Large intestine (tissue), 3 donors: ENCODE data around the gene HMGCS1. TPM values are rescaled to one million over a fixed set of nuclear protein-coding genes. Genes with fewer than 3 reads are reported as not detected.

Experiments used
- DNase-seq, 2 donors: peaks; one replicate each; pipeline versions ENCODE4 v3.0.0 to v3.0.0-alpha.2; 2013
- H3K27ac ChIP-seq: one replicate; pipeline ENCODE4 v1.5.1; 2013; ENCODE audit warnings: low read length
- H3K27me3 ChIP-seq: 2 replicates; pipeline ENCODE4 v1.6.1; 2013; ENCODE audit warnings: low read length; ENCODE audit not compliant: control insufficient read depth, insufficient read depth
- H3K36me3 ChIP-seq: 2 replicates; pipeline ENCODE4 v1.6.1; 2013; ENCODE audit warnings: low read length; ENCODE audit not compliant: control insufficient read depth, insufficient read depth
- H3K4me1 ChIP-seq: one replicate; pipeline ENCODE4 v1.6.1; 2013; ENCODE audit warnings: low read length; ENCODE audit not compliant: control insufficient read depth, insufficient read depth
- H3K4me3 ChIP-seq: one replicate; pipeline ENCODE4 v1.5.1; 2013; ENCODE audit warnings: low read length
- H3K9me3 ChIP-seq: one replicate; pipeline ENCODE4 v1.6.1; 2013; ENCODE audit warnings: mild to moderate bottlenecking, low read depth, low read length, moderate library complexity; ENCODE audit not compliant: control insufficient read depth
- WGBS: methylation state at CpG from one replicate; pipeline ENCODE4 v1.1.5; 2013; ENCODE audit warnings: low lambda C conversion rate; ENCODE audit not compliant: insufficient coverage; 5-methylcytosine and 5-hydroxymethylcytosine counted together
- polyA plus RNA-seq: library from polyadenylated mRNA; unstranded; fragments of 120-200 nt; gene quantifications from one replicate; pipeline ENCODE4 v1.2.1, GENCODE V29; 2013

Gene HMGCS1
- polyA plus RNA-seq, 1 donor, result 179 TPM

DNA sequence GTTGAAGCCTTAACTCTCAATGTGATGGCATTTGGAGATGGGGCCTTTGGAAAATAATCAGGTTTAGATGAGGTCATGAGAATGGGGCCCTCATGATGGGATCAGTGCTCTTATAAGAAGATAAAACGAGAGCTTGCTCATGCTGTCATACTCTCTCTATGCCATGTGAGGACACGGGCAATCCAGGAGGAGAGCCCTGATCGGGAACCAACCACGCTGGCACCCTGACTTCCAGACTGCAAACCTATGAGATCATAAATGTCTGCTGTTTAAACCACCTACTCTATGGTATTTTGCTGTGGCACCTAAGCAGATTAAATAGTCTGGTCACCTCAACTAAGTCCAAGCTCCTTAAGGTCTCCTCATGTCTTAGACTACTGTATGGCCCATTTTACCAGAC is 10.0 kb downstream of the HMGCS1 start:
- no peak for DNase-seq
- Histone ChIP-seq H3K27me3 (no peaks in the 10 kb centered on the region), H3K4me3 (no peak overlapping the region), H3K27ac (no peak overlapping the region), H3K4me1 (peaks cover 5% of the 10 kb centered on the region), H3K9me3 (no peaks in the 10 kb centered on the region), H3K36me3 (peaks cover 24% of the 10 kb centered on the region)
- no CpG with 5 or more reads among the region's 4 CpGs for WGBS

DNA sequence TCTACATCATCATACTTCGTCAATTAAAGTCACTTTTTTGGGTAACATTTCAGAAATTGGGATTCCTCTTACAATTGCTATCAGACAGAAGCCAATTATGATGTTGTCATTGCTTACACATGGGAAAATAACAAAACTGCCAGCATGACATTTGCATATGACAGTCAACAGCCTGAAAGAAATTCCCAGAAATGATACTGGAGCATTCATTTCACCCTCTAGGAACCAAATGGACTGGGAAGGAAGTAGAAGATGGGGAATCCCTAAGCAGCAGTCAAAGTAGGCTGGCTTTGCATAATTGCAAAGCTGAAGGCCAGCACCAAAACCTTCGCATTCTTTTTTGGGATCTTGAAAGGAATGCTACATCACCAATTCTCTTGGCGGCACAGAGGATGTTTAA is 10.7 kb downstream of the HMGCS1 start:
- Histone ChIP-seq H3K36me3 (peaks cover 28% of the 10 kb centered on the region), H3K4me1 (peaks cover 5% of the 10 kb centered on the region), H3K9me3 (no peaks in the 10 kb centered on the region), H3K27me3 (no peaks in the 10 kb centered on the region), H3K27ac (no peak overlapping the region), H3K4me3 (no peak overlapping the region)
- 94% methylated on average over 2 of the region's 3 CpGs for WGBS
- DNase-seq, result no peak

DNA sequence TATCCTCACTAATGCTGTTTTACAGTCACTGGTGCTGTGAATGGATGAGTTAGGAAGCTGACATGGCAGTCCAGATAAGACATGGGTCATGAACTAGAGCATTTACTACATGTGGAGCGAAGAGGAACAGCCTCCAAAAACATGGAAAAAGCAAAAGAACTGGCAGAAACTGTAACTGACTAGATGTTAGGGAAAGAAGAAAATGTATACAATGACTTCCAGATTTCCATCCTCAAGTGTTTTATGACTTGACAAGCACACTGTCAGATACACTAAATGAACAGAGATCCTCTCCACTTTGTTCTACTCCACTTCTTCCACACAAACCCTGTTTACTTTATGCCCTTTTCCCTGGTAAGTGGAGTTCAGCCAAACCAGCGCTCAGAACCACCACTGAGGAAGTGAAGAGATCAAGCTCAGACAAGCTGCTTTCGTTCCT is 11.5 kb downstream of the HMGCS1 start:
- Histone ChIP-seq H3K27ac (no peak overlapping the region), H3K4me1 (peaks cover 5% of the 10 kb centered on the region), H3K4me3 (no peak overlapping the region), H3K36me3 (peaks cover 36% of the 10 kb centered on the region), H3K27me3 (no peaks in the 10 kb centered on the region), H3K9me3 (no peaks in the 10 kb centered on the region)
- DNase-seq, result no peak
- 75% methylated on average over 2 of the region's 3 CpGs for WGBS

DNA sequence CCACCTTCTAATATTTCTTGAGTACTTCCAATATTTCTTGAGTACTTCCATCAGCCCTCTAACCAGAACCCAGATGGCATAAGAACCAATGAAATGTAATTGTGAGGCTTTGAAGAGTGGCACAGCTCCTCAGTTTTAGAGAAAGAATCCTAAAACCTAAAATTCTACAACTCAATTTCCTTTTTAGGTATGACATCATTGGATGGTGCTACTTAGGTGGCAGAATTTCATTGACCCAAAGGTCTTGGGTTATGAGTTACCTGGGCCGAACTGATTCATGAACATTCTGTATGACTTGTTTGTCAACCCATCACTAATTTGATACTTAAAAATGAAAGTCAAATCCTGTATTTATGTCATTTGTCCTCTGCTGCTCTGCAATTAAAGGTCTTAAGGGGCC is 13.1 kb downstream of the HMGCS1 start:
- no CpG with 5 or more reads among the region's 1 CpG for WGBS
- Histone ChIP-seq H3K27me3 (no peaks in the 10 kb centered on the region), H3K4me1 (peaks cover 5% of the 10 kb centered on the region), H3K27ac (no peak overlapping the region), H3K9me3 (no peaks in the 10 kb centered on the region), H3K36me3 (peaks cover 43% of the 10 kb centered on the region), H3K4me3 (no peak overlapping the region)
- no peak for DNase-seq

DNA sequence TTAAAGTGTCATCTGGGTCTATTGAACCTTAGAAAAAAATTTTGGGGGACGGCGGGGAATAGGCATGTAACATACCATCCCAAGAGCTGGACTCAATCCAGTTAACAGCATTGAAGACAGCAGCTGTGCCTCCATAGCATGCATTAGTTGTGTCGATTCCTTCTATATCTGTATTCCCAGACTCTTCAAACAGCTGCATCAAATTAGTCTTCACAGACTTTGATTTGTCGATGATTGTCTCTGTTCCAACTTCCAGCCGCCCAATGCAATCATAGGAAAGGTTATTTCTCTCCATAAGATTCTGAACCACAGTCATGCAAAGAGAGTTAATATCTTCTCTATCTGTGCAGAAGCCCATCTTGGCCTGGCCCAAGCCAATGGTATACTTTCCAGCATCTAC is 14.8 kb downstream of the HMGCS1 start:
- Histone ChIP-seq H3K4me1 (no peaks in the 10 kb centered on the region), H3K27me3 (no peaks in the 10 kb centered on the region), H3K36me3 (peaks cover 56% of the 10 kb centered on the region), H3K9me3 (no peaks in the 10 kb centered on the region), H3K4me3 (no peak overlapping the region), H3K27ac (no peak overlapping the region)
- DNase-seq, result no peak
- 100% methylated on average over 1 of the region's 5 CpGs for WGBS

DNA sequence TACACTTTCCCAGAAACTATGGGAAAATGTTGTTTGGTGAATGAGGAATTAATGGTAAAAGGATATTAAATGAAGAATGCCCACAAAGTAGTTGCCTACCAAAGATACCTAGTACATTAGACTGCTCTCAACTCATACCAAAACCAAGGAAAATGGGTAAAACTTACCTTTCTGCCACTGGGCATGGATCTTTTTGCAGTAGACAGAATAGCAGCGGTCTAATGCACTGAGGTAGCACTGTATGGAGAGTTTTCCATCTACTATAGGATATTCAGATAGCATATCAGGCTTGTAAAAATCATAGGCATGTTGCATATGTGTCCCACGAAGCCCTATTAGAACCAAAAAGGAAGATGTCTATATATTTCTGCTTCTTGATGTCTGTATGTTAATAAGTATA is 16.4 kb downstream of the HMGCS1 start:
- Histone ChIP-seq H3K4me1 (no peaks in the 10 kb centered on the region), H3K27ac (no peak overlapping the region), H3K27me3 (no peaks in the 10 kb centered on the region), H3K4me3 (no peak overlapping the region), H3K36me3 (peaks cover 56% of the 10 kb centered on the region), H3K9me3 (no peaks in the 10 kb centered on the region)
- no peak for DNase-seq
- WGBS, result no CpG with 5 or more reads among the region's 2 CpGs

DNA sequence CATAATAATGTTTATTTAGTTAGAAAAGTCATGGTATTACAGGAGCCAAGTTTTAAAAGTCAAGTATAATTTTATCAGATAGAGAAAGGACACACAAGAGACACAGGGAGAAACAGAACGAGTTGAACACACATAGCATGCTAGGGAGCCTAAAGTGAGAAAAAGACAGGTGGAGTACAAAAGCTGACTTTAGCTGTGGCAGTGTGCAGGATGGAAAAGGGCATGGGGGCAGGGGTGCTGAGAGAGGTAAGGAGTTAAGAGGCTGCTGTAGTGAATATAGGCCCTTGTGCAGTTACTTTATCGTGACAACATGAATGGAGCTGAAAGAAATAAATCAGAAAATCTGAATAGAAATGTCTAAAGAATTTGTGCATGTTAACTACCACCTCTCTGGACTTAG is 18.0 kb downstream of the HMGCS1 start:
- WGBS, result 71% methylated on average over 1 of the region's 2 CpGs
- no peaks in the 10 kb centered on the region for H3K4me1 ChIP-seq
- H3K4me3 ChIP-seq, result no peak overlapping the region
- H3K27me3 ChIP-seq, result no peaks in the 10 kb centered on the region
- H3K9me3 ChIP-seq, result no peaks in the 10 kb centered on the region
- no peak overlapping the region for H3K27ac ChIP-seq
- no peak for DNase-seq
- peaks cover 64% of the 10 kb centered on the region for H3K36me3 ChIP-seq

DNA sequence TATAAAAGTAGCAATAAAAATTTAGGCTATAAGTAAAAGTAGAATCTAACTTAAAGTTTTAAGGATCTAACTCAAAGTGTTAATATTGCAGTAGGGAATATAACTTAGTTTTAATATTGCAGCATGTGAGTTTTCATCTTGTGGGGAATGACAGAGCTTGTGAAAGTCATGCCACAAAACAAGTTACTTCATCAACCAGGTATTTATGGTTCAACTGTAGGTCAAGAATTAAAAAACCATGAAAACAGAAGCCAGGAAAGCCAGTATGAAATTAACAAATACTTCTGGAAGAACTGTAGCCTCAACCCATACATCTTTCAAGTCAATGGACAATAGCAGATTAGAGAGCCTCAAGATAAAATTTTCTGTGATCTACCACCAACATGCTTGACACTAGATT is 19.0 kb downstream of the HMGCS1 start:
- no peak overlapping the region for H3K27ac ChIP-seq
- no peak for DNase-seq
- H3K4me1 ChIP-seq, result no peaks in the 10 kb centered on the region
- H3K27me3 ChIP-seq, result no peaks in the 10 kb centered on the region
- H3K9me3 ChIP-seq, result no peaks in the 10 kb centered on the region
- H3K4me3 ChIP-seq, result no peak overlapping the region
- peaks cover 63% of the 10 kb centered on the region for H3K36me3 ChIP-seq

DNA sequence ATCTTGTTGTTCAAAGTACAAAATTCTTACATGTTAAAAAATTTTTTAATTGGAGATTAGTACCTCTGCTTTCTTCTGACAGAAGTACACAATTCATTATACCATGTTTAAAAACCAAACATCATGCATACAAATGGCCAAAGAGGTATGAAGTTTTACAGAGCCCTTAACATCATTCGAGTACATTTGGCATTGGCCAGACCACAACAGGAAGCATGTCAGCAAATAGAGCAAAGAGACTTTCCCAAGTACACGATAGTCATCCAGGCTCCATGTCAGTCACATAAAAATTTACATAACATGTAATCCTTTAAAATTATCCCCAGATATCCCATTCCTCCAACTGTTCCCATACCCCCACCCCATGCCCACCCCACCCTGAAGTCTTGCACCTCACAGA is 22.5 kb downstream of the HMGCS1 start:
- no CpG with 5 or more reads among the region's 2 CpGs for WGBS
- Histone ChIP-seq H3K4me3 (no peak overlapping the region), H3K27ac (no peak overlapping the region), H3K36me3 (peaks cover 61% of the 10 kb centered on the region), H3K27me3 (no peaks in the 10 kb centered on the region), H3K9me3 (no peaks in the 10 kb centered on the region), H3K4me1 (no peaks in the 10 kb centered on the region)
- DNase-seq, result no peak

DNA sequence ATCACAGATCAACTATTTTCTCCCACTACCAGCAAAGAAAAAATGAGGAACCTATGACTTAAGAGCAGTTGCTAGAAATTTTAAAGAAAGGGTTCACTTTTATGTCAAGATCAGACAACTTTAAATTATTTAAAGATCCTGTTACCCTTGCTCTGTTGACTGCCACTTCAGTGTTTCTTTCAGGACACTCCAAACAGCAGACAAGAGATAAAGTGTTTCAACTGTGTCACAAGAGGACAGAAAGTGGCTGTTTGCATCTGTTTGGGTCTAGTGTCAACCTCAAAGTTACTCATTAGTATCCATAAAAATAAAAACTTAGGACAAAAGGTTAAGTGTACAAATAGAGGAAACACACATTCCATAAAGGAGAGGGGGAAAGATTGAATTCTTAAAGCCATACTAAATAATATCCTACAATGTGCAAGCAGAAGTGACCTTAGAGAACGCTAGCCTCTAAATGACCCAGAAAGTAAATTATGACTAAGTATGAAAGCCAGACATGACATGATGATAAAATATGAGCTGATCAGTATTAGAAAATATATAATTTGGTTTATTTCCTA is 24.9 kb downstream of the HMGCS1 start:
- Histone ChIP-seq H3K9me3 (no peaks in the 10 kb centered on the region), H3K4me3 (no peak overlapping the region), H3K4me1 (no peaks in the 10 kb centered on the region), H3K27ac (no peak overlapping the region), H3K27me3 (no peaks in the 10 kb centered on the region), H3K36me3 (peaks cover 44% of the 10 kb centered on the region)
- no peak for DNase-seq
- WGBS, result no CpG with 5 or more reads among the region's 1 CpG

DNA sequence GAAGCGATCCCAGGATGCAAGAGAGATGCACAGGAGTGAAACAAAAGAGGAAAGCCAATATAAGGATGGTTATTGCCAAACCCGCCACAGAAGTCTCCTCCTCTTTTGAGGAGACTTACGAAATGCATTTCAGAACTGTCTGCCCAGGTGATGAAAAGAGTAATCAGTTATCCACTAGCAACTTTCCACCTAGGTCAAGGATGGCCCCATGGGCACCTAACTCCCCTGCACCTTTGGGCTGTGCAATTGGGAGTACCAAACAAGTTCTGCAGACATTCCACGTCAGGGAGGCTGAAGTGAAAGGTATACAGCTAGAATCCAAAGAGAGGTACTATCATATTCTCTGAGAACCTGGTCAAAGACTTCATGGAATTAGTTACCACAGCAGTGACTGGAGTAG is 25.7 kb downstream of the HMGCS1 start:
- Histone ChIP-seq H3K9me3 (no peaks in the 10 kb centered on the region), H3K4me1 (no peaks in the 10 kb centered on the region), H3K36me3 (peaks cover 42% of the 10 kb centered on the region), H3K27ac (no peak overlapping the region), H3K27me3 (no peaks in the 10 kb centered on the region), H3K4me3 (no peak overlapping the region)
- WGBS, result 100% methylated on average over 1 of the region's 4 CpGs
- DNase-seq, result no peak
